HUES6 (cell line): Measurements from ENCODE around the gene NRG3.

ENCODE experiments used
- H3K27ac ChIP-seq: 2 replicates; pipeline ENCODE4 v1.7.0; 2013; ENCODE audit warnings: low read depth, mild to moderate bottlenecking, low read length, inconsistent platforms
- H3K27me3 ChIP-seq: 2 replicates; pipeline ENCODE4 v1.6.1; 2013; ENCODE audit warnings: low read length; ENCODE audit not compliant: control insufficient read depth, insufficient read depth
- H3K36me3 ChIP-seq: 2 replicates; pipeline ENCODE4 v1.6.1; 2013; ENCODE audit warnings: low read length; ENCODE audit not compliant: control insufficient read depth, insufficient read depth
- H3K4me1 ChIP-seq: 2 replicates; pipeline ENCODE4 v1.6.1; 2013; ENCODE audit warnings: low read length; ENCODE audit not compliant: control insufficient read depth, insufficient read depth
- H3K4me3 ChIP-seq: 2 replicates; pipeline ENCODE4 v1.5.1; 2013; ENCODE audit warnings: low read depth, low read length
- H3K9ac ChIP-seq: one replicate; pipeline ENCODE4 v1.6.1; 2013; ENCODE audit warnings: mild to moderate bottlenecking, low read length
- H3K9me3 ChIP-seq: 2 replicates; pipeline ENCODE4 v1.6.1; 2013; ENCODE audit warnings: low read depth, low read length; ENCODE audit not compliant: control insufficient read depth, insufficient read depth

NRG3 gene

GRCh38 chr10:81884856-81885255, 9.9 kb downstream of the NRG3 start:
- Histone ChIP-seq H3K4me3 (no peak overlapping the region), H3K27ac (no peak overlapping the region)

DNA sequence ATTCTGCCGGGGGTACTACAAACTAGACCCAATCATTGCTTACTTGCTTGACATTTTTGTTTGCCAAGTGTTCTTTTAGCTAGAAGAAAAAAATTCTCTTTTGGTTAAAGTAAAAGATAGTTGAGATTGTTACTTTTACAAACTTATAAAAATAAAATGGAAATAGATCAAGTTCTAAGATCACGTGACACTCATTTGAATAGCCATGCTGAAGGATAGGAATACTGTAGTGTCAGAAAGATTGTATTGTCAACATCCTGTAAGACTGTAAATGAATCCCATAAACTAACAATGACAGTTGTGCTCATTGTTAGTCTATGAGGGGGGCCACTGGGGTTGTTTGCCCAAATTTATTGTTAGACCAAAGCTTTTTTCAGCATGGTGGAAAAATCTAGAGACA, 10.5 kb downstream of the NRG3 start:
- Histone ChIP-seq H3K9me3 (no peaks in the 10 kb centered on the region), H3K27me3 (no peaks in the 10 kb centered on the region), H3K27ac (no peak overlapping the region), H3K4me1 (peaks cover 14% of the 10 kb centered on the region; the same call in 1 of the 2 replicates), H3K36me3 (no peaks in the 10 kb centered on the region), H3K9ac (no peak overlapping the region), H3K4me3 (no peak overlapping the region)

More at GRCh38 chr10:81884856-81885255, 9.9 kb downstream of the NRG3 start:
- Histone ChIP-seq H3K4me1 (peaks cover 20% of the 10 kb centered on the region; the same call in 1 of the 2 replicates), H3K27me3 (no peaks in the 10 kb centered on the region), H3K36me3 (no peaks in the 10 kb centered on the region), H3K9ac (no peak overlapping the region), H3K9me3 (no peaks in the 10 kb centered on the region)

- no peaks in the 10 kb centered on the region for H3K36me3 ChIP-seq
- H3K4me3 ChIP-seq = no peak overlapping the region
- H3K9me3 ChIP-seq = no peaks in the 10 kb centered on the region
- peaks cover 8% of the 10 kb centered on the region; the same call in 1 of the 2 replicates for H3K4me1 ChIP-seq
- no peaks in the 10 kb centered on the region for H3K27me3 ChIP-seq
- no peak overlapping the region for H3K9ac ChIP-seq
- H3K27ac ChIP-seq = no peak overlapping the region
Measured at GRCh38 chr10:81886939-81887338, 11.9 kb downstream of the NRG3 start.

DNA sequence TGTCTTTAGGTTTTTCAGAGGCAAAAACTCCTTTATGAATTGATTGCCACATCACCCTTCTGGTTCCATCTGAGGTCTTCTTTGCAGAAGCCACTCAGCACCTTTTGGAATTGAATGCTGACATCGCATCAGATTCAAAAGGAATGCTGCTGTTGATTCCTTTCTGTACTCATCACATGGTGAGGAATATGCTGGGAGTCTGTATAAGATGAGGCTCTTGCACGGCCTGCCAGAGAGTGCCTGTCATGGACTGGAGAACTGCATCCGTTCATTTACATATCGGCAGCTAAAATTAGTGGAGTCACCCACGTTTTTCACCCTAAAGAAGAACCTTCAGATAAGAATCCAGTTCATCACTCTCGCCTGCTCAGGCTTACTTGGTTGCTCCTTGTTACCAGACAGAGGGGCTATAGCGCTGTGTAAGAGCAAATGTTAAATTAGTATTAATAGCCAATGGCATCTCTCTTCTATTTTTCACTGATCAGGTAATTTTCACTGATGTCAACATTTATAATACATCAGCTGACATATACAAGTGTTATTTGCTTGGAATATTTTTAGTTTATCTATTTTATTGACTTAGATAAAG, 14.3 kb downstream of the NRG3 start:
- Histone ChIP-seq H3K9ac (no peak overlapping the region), H3K4me1 (peaks cover 2% of the 10 kb centered on the region; the same call in 1 of the 2 replicates), H3K4me3 (no peak overlapping the region), H3K27ac (no peak overlapping the region), H3K27me3 (no peaks in the 10 kb centered on the region), H3K9me3 (no peaks in the 10 kb centered on the region), H3K36me3 (no peaks in the 10 kb centered on the region)

DNA sequence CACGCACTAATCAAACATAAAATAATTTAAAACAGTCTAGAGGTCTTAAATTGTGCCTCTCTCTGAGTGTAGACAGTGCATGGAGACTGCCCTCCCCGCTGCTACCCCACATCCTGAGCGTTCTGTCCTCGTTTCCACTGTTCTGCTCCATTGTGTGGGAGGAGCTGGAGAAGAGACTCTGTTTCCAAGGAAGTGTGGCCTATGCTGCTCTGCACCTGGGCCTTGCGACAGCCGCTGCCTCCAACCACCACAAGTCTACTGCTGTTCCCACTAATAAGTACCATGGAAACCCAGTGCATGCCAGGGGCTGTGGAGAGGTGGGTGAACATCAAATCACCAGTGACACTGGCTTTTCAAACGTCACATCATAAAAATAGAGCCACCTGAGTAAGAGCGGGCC, 19.6 kb downstream of the NRG3 start:
- Histone ChIP-seq H3K27me3 (no peaks in the 10 kb centered on the region), H3K4me1 (peaks cover 2% of the 10 kb centered on the region; the same call in 1 of the 2 replicates), H3K9me3 (no peaks in the 10 kb centered on the region), H3K9ac (no peak overlapping the region), H3K36me3 (no peaks in the 10 kb centered on the region), H3K27ac (no peak overlapping the region), H3K4me3 (no peak overlapping the region)

GRCh38 chr10:81898518-81898917, 23.5 kb downstream of the NRG3 start:
- no peaks in the 10 kb centered on the region for H3K9me3 ChIP-seq
- no peaks in the 10 kb centered on the region for H3K27me3 ChIP-seq
- H3K9ac ChIP-seq = no peak overlapping the region
- H3K4me1 ChIP-seq = peaks cover 6% of the 10 kb centered on the region; the same call in 1 of the 2 replicates
- H3K4me3 ChIP-seq = no peak overlapping the region
- H3K36me3 ChIP-seq = no peaks in the 10 kb centered on the region
- H3K27ac ChIP-seq = no peak overlapping the region

GRCh38 chr10:81900989-81901388, 26.0 kb downstream of the NRG3 start:
- H3K9ac ChIP-seq = no peak overlapping the region
- H3K36me3 ChIP-seq = no peaks in the 10 kb centered on the region
- no peaks in the 10 kb centered on the region for H3K9me3 ChIP-seq

DNA sequence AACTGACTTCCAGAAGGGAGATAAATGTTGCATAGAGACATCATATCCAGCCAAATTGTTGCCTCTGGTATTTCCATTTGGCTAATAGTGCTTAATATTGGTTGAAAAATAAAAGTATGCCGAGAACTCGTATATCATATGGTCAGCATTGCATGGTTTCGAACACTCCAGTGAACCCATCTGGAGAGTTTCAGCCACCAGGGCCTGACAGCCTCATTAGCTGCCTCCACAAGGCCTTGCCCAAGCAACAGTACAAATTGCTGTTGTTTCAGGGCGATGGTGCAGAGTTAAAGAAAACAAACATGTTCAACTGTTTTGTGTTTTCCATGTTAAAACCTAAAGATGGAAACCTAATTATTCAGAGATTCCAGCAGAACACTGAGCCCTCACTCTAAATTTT, 28.5 kb downstream of the NRG3 start:
- Histone ChIP-seq H3K27ac (no peak overlapping the region), H3K9ac (no peak overlapping the region), H3K4me1 (peaks cover 21% of the 10 kb centered on the region), H3K9me3 (no peaks in the 10 kb centered on the region), H3K36me3 (no peaks in the 10 kb centered on the region), H3K27me3 (no peaks in the 10 kb centered on the region), H3K4me3 (no peak overlapping the region)

More at GRCh38 chr10:81900989-81901388, 26.0 kb downstream of the NRG3 start:
- Histone ChIP-seq H3K27me3 (no peaks in the 10 kb centered on the region), H3K4me1 (peaks cover 11% of the 10 kb centered on the region; the same call in 1 of the 2 replicates), H3K4me3 (no peak overlapping the region), H3K27ac (no peak overlapping the region)

- Histone ChIP-seq H3K27me3 (no peaks in the 10 kb centered on the region), H3K4me3 (no peak overlapping the region), H3K36me3 (no peaks in the 10 kb centered on the region), H3K4me1 (peaks cover 21% of the 10 kb centered on the region), H3K27ac (no peak overlapping the region), H3K9ac (no peak overlapping the region), H3K9me3 (no peaks in the 10 kb centered on the region)
Measured at GRCh38 chr10:81905161-81905560, 30.2 kb downstream of the NRG3 start.

- Histone ChIP-seq H3K36me3 (no peaks in the 10 kb centered on the region), H3K4me1 (peaks cover 16% of the 10 kb centered on the region), H3K9me3 (no peaks in the 10 kb centered on the region), H3K27me3 (no peaks in the 10 kb centered on the region), H3K9ac (no peak overlapping the region), H3K4me3 (no peak overlapping the region), H3K27ac (no peak overlapping the region)
Measured at GRCh38 chr10:81909453-81909852, 34.5 kb downstream of the NRG3 start.

- Histone ChIP-seq H3K9me3 (no peaks in the 10 kb centered on the region), H3K36me3 (no peaks in the 10 kb centered on the region), H3K27ac (no peak overlapping the region), H3K9ac (no peak overlapping the region), H3K27me3 (no peaks in the 10 kb centered on the region), H3K4me3 (no peak overlapping the region), H3K4me1 (peaks cover 16% of the 10 kb centered on the region)
Measured at GRCh38 chr10:81911328-81911727, 36.3 kb downstream of the NRG3 start.
